DMS 273 treated with DMSO at 0.1 percent for 48 hours (cell line): Measurements from ENCODE around the gene CYP4F22.
"Not testable (repeated sequence)": the region's sequence is repeated elsewhere in the genome, so short reads cannot be mapped to it uniquely, and the experiment has no call there.

Experiments used
- DNase-seq: peaks from one replicate; lab custom pipeline; 2025; lab: John Stamatoyannopoulos, UW

The CYP4F22 gene

GRCh38 chr19:15495151-15495550 is 13.2 kb upstream of the CYP4F22 start:
- DNase-seq: no peak

GRCh38 chr19:15498156-15498858 is 10.0 kb upstream of the CYP4F22 start:
- no peak for DNase-seq

GRCh38 chr19:15498910-15499309 is 9.4 kb upstream of the CYP4F22 start:
- DNase-seq: no peak

DNA sequence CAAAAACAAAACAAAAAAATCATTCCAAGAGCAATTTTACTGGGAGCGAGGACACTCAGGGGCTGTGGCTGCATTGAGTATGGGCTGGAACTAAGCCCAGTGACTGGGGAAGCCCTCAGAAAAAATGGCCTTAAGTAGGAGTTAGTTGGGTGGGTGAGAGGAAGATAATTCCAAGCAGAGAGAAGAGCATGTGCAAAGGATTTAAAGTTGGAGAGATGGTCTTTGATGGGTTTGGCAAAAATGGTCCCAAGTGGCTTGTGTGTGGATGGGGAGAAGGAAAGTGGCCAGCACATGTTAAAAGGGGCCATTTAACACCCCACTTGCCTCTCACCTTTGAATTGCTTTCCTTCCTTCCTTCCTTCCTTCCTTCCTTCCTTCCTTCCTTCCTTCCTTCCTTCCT is 6.7 kb upstream of the CYP4F22 start:
- DNase-seq: no peak

- no peak for DNase-seq
Measured at GRCh38 chr19:15502264-15502663, 6.1 kb upstream of the CYP4F22 start.

DNA sequence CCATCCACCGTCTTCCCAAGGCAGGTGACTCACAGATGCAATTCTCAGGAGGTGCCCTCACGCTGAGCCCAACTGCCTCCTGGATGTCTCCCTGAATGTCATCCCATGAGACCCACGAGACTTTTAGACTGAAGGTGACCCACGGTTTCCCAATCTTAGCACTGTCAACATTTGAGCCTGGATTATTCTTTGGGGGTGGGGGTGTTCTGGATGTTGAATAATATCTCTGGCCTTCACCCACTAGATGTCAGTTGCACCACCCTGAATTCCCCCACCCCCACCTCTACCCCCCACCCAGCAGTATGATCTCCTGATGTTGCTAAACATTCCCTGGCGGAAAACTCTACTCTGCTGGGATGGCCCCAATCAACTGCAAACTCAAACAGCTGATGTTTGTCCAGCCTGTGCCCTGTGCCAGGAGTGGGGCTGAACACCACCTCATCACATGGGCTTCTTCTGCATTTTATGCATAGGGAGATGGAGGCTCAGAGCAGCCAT is 2.2 kb upstream of the CYP4F22 start:
- no peak for DNase-seq

GRCh38 chr19:15507068-15508034 is 974 bp upstream of the CYP4F22 start:
- DNase-seq: no peak

- no peak for DNase-seq
Measured at GRCh38 chr19:15511671-15512424, 3.5 kb downstream of the CYP4F22 start.

DNA sequence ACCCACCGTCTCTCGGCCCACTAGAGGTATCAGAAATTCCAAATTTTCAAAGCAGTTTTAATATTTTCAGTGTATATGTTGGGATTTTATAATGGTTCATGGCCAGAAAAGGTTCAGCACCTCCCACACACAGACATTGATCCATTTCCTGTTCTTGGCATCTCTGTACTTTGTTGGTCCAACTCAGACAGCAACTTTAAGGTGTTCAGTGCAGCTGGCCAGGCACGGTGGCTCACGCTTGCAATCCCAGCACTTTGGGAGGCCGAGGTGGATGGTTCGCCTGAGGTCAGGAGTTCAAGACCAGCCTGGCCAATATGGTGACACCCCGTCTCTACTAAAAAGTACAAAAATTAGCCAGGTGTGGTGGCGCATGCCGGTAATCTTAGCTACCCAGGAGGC is 6.9 kb downstream of the CYP4F22 start:
- not testable (repeated sequence) for DNase-seq

GRCh38 chr19:15516363-15516762 is 8.0 kb downstream of the CYP4F22 start:
- no peak for DNase-seq

DNA sequence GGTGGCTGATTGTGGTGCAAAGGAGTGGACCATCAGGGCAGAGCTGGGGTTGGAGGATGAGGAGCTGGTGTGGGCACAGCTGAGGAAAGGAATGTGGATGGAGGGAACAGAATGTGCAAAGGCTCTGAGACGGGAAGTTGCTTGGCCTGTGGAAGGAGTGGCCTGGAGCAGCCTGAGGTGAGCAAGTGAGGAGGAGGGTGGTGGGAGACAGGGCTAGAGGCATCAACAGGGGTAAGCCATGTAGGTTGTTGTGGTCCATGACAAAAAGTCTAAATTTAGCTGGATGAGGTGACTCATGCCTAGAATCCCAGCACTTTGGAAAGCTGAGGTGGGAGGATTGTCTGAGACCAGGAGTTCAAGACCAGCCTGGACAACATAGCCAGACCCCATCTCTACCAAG is 9.5 kb downstream of the CYP4F22 start:
- DNase-seq: no peak

DNA sequence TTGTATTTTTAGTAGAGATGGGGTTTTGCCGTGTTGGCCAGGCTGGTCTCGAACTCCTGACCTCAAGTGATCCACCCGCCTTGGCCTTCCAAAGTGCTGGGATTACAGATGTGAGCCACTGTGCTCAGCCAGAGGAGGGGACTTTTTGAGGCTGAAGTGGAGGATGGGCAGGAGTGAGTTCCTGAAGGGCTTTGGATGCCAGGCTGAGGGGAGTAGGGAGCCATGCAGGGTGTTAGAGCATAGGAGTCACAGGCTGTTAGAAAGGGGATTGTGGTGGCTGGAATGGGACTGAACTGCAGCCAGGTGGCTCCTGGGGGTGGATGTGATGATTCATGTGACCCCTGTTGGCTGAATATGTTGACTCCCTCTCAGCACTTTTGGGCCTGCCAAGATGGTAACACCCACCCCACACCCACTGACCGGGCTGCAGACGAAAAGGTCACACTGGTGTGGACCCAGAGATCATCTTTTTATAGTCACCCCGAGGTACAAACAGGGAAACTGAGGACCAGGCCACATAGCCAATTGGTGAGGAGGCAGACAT is 11.2 kb downstream of the CYP4F22 start:
- no peak for DNase-seq

- no peak for DNase-seq
Measured at GRCh38 chr19:15524781-15525180, 16.5 kb downstream of the CYP4F22 start.

DNA sequence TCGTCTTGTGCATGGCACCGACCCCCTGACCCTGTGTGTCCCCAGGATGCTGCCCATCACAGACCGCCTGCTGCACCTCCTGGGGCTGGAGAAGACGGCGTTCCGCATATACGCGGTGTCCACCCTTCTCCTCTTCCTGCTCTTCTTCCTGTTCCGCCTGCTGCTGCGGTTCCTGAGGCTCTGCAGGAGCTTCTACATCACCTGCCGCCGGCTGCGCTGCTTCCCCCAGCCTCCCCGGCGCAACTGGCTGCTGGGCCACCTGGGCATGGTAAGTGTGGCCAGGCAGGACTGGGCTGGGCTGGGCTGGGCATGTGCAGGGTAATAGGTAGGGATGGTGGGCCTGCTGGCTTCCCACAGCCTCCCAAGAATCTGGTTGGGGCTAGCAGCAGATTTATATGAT is 17.0 kb downstream of the CYP4F22 start:
- DNase-seq: no peak

DNA sequence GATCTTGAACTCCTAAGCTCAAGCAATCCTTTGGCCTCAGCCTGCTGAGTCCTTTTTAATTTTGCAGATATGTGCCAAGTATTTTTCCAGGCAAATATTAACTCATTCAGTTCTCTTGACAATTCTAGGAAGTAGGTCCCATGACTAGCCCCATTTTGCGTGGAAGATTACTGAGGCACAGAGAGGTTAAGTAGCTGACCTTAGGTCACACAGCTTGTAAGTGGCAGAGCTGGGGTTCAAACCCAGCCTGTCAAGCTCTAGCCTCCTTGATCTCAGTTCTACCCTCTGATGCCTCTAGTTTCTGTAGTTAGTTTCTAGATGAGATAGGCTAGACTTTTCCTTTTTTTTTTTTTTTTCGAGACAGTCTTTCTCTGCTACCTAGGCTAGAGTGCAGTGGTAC is 18.1 kb downstream of the CYP4F22 start:
- no peak for DNase-seq

- DNase-seq: no peak
Measured at GRCh38 chr19:15527705-15528104, 19.4 kb downstream of the CYP4F22 start.

DNA sequence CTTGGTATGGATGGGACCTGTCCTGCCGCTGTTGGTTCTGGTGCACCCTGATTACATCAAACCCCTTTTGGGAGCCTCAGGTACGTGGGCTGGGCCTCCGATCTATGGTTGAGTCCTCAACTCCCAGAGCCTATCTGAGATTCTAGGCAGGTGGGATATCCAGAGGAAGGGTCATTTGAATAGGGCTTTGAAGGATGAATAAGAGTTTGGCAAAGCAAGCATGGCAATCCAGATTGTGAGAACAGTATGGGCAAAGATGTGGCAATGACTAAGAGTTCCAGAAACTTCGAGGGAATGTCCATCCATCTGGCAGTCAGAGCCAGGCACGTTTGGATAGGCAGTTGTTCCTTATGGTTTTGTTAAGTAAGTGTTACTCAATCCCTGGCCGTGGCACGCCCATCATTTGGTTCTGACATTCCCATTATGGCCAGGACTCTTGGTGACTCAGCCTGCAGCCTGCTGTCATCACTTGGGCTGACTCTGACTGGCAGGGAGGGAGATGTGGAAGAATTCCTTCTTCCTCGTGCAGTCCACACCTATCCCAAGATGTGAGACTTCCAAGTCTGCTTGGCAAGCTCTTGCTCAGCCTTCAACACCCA is 21.5 kb downstream of the CYP4F22 start:
- no peak for DNase-seq

- DNase-seq: no peak
Measured at GRCh38 chr19:15532779-15533521, 24.6 kb downstream of the CYP4F22 start.

GRCh38 chr19:15533522-15533830 is 25.2 kb downstream of the CYP4F22 start:
- not testable (repeated sequence) for DNase-seq

DNA sequence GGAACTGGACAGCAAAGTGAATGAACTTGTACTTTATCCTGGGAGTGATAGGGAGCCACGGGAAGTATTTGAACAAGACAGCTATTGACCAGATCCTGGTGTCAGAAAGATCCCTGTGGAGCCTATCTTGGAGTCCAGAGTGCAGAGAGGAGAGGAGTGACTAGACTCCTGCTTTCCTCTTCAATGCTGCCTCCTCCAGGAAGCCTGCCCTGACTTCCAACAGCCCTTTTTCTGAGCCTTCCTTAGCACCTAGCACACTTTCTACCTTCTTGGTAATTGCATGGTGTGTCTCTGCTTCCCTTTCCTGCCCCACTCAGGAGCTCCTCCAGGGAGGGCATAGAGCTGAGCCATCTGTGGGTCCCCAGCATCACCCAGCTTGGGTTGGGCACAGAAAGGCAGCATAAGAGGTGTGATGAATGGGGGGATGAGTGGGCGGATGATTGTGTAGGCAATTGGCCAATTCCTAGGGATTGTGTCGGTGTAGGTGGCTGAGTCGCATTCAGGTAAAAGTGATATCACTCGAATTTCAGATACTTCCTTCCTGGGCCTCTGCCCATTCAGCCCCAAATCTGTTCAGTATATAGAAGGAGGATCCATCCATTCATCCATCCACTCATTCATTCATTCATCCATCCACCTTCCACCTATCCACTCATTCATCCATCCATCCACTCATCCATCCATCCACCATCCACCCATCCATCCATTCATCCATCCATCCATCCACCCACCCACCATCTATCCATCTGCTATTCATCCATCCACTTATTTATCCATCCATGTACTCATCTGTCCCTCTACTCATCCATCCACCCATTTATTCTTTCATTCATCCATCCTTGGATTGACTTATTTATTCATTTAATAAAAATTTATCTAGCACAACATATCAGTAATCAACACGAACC is 26.9 kb downstream of the CYP4F22 start:
- no peak for DNase-seq
